Central memory CD8-positive, alpha-beta T cell (primary cell): ENCODE data around the gene TRIM63.

Experiments
- ATAC-seq: fragments of 150-1000 bp; cut with Tn5 transposase; replicated peaks from 2 replicates; pipeline ENCODE4 v1.10.0; 2022; ENCODE audit warnings: mild to moderate bottlenecking, moderate FRiP score, moderate number of reproducible peaks; ENCODE audit not compliant: poor library complexity, severe bottlenecking; ENCODE audit errors: extremely low read depth
- DNase-seq, 2 donors: peaks; one replicate each; pipeline ENCODE4 v3.0.0; 2021; ENCODE audit warnings: low spot score in 2 of 2
- H3K27ac Mint-ChIP-seq: one replicate; pipeline ENCODE4 v1.8.0; 2022; ENCODE audit warnings: low read depth, mild to moderate bottlenecking, moderate library complexity, mixed read lengths
- H3K27me3 Mint-ChIP-seq: one replicate; pipeline ENCODE4 v1.8.0; 2022; ENCODE audit warnings: mixed read lengths
- H3K36me3 Mint-ChIP-seq: one replicate; pipeline ENCODE4 v1.8.0; 2022; ENCODE audit warnings: mild to moderate bottlenecking, moderate library complexity, mixed read lengths; ENCODE audit not compliant: insufficient read depth
- H3K4me1 Mint-ChIP-seq: one replicate; pipeline ENCODE4 v1.8.0; 2022; ENCODE audit warnings: mixed read lengths
- H3K4me3 Mint-ChIP-seq: one replicate; pipeline ENCODE4 v1.8.0; 2022; ENCODE audit warnings: mild to moderate bottlenecking, moderate library complexity, mixed read lengths
- H3K9me3 Mint-ChIP-seq: one replicate; pipeline ENCODE4 v1.8.0; 2022; ENCODE audit warnings: mixed read lengths

Gene TRIM63

DNA sequence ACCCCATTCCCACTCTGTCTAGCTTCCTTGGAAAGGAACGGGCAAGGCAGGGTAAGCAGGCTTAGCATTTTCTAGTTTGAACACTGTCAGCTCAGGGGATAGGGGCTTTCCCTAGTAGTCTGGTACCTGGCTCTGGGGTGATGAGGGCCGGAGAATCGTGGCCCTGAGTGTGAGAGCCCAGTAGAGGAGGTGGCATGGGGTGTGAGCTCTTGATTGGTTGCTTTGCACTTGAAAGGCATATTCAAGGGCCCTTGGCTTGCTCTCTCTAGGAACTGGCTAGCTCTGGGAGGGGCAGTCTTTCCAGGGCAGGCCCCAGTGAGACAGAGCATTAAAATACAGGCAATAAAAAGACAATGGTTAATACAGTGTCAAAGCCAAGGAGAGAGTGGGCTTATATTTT, 56.6 kb downstream of the TRIM63 start:
- no peaks in the 10 kb centered on the region for H3K9me3 Mint-ChIP-seq

DNA sequence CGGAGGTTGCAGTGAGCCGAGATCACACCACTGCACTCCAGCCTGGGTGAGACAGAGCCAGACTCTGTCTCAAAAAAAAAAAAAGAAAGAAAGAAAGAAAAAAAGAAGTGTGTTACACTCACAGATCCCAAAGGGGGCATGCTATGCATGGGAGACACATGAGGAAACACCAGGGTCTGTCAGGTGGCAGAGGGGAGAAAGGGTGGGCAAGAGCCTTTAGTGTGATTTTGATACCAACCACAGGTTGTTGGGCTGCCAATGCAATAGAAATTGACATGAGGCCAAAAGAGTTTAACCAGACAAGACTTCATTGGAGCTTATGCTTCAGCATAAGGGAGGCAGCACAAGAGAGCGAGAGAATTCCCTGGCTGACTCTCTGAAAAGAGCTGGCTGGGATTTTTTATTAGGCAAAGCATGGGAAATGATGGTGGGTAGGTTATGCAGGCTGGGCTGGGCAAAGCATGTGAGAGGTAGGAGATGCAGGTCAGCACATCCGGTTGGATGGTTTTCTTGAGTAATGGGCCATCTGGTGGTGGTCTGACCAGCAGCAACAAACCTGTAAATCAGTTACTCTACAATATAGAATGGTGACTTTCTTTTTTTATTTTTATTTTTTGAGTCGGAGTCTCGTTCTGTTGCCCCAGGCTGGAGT, 57.5 kb downstream of the TRIM63 start:
- Mint-ChIP-seq H3K27me3 (peaks cover 28% of the 10 kb centered on the region), H3K4me1 (no peaks in the 10 kb centered on the region), H3K9me3 (no peaks in the 10 kb centered on the region), H3K27ac (no peak overlapping the region), H3K4me3 (no peak overlapping the region), H3K36me3 (no peaks in the 10 kb centered on the region)
- ATAC-seq (no peak), DNase-seq (no peak)

More for the DNA sequence above, 56.6 kb downstream of the TRIM63 start:
- DNase-seq (no peak), ATAC-seq (no peak)
- Mint-ChIP-seq H3K4me3 (no peak overlapping the region), H3K4me1 (no peaks in the 10 kb centered on the region), H3K27ac (no peak overlapping the region), H3K27me3 (peaks cover 19% of the 10 kb centered on the region), H3K36me3 (no peaks in the 10 kb centered on the region)

DNA sequence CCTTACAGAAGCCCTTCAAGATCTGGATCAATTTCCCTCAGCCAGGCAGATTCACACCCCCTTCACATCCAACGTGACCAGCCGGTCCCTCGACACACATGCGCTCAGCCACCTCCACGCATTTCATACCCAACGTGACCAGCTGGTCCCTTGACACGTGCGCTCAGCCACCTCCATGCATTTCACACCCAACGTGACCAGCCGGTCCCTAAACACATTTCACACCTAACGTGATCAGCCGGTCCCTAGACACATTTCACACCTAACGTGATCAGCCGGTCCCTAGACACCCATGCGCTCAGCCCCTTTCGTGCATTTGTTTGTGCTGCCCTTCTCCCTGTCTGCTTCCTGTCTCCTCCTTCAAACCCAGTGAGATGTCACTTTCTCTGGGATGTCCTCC, 60.7 kb downstream of the TRIM63 start:
- no peaks in the 10 kb centered on the region for H3K4me1 Mint-ChIP-seq
- peaks cover 43% of the 10 kb centered on the region for H3K27me3 Mint-ChIP-seq
- no peak overlapping the region for H3K27ac Mint-ChIP-seq
- ATAC-seq: no peak
- H3K4me3 Mint-ChIP-seq: no peak overlapping the region
- H3K9me3 Mint-ChIP-seq: no peaks in the 10 kb centered on the region
- DNase-seq: no peak
- H3K36me3 Mint-ChIP-seq: no peaks in the 10 kb centered on the region

DNA sequence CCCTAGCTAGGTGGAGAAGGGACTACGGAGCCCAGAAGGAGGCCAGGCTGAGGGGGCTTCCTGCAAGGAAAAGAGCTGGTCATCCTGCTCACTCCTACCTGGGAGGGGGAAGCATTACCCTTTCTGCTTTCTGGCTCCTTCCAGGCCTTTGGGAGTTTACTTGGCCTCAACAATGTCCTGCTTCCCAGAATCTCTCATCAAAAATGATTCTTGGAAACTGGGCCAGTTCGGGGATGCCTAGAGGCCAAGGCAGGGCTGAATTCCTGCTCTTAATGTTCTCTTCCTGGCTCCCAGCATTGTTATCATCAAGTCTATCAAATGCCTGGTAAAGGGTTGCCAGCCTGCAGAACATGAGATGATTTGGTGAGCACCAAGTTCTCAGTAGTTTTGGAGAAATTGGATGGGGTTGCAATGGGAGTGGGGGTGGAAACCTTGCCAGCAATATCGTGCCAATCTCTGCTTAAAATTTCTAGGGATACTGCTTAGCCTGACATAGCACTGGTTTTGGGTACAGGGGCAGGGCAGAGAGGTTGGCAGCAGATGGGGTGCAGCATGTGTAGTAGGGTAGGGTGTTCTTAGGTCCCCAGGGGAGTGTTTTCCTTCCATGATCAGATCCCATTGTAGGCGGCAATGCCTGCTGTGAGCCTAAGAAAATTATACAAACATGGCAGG, 61.9 kb downstream of the TRIM63 start:
- ATAC-seq (no peak), DNase-seq (no peak)
- Mint-ChIP-seq H3K4me1 (no peaks in the 10 kb centered on the region), H3K27me3 (peaks cover 43% of the 10 kb centered on the region), H3K9me3 (no peaks in the 10 kb centered on the region), H3K36me3 (no peaks in the 10 kb centered on the region), H3K4me3 (no peak overlapping the region), H3K27ac (no peak overlapping the region)

DNA sequence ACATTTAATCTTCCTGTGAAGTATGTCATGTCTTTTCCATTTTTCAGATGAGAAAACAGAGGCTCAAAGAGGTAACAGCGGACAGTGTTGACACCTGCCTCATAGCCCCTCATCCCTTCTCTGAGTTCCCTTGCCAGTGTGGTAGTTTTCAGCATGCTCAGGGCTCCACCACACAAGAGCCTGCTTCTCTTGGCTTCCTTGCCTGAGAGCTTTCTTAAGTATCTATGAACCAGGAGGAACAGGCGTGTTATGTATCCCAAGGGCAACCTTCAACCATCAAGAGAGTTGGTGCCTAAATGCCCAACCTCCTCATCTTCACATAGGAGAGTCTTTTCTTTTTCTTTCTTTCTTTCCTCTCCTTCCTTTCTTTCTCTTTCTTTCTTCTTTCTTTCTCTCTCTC, 63.7 kb downstream of the TRIM63 start:
- Mint-ChIP-seq H3K27me3 (peaks cover 43% of the 10 kb centered on the region), H3K4me1 (no peaks in the 10 kb centered on the region), H3K4me3 (no peak overlapping the region), H3K9me3 (no peaks in the 10 kb centered on the region), H3K27ac (no peak overlapping the region), H3K36me3 (no peaks in the 10 kb centered on the region)
- no peak for DNase-seq
- ATAC-seq: no peak

DNA sequence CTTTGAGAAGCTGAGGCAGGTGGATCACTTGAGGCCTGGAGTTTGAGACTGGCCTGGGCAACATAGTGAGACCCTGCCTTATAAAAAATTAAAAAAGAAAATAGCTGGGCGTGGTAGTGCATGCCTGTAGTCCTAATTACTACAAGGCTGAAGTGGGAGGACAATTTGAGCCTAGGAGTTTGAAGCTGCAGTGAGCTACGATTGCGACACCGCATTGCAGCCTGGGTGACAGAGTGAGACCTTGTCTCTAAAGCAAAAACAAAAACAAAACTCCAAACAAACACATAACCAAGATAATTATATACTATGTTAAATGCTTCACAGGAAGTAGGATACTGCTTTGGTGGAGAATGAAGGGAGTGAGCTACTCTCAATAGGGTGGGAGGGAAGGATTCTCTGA, 64.2 kb downstream of the TRIM63 start:
- H3K36me3 Mint-ChIP-seq: peaks cover 2% of the 10 kb centered on the region
- H3K9me3 Mint-ChIP-seq: no peaks in the 10 kb centered on the region
- ATAC-seq: no peak
- H3K27me3 Mint-ChIP-seq: peaks cover 43% of the 10 kb centered on the region
- H3K4me1 Mint-ChIP-seq: peaks cover 3% of the 10 kb centered on the region
- no peak overlapping the region for H3K27ac Mint-ChIP-seq
- H3K4me3 Mint-ChIP-seq: no peak overlapping the region
- no peak for DNase-seq
